OCI-LY3 (cell line): ENCODE measurements around the gene TOMM7.
"Not testable (repeated sequence)": the region's sequence is repeated elsewhere in the genome, so short reads cannot be mapped to it uniquely, and the experiment has no call there.

ENCODE experiments used
- H2AFZ ChIP-seq: fragments of 200-600, 300-600 bp; shearing (Covaris generic); 2 replicates; pipeline ENCODE4 v1.6.0; 2014; ENCODE audit warnings: antibody characterized with exemption, low read depth, low read length
- H3K27ac ChIP-seq: fragments of 200-600, 300-600 bp; sonication (generic); 2 replicates; pipeline ENCODE4 v1.5.1; 2014; ENCODE audit warnings: mild to moderate bottlenecking, low read length, moderate library complexity, mixed read lengths
- H3K27me3 ChIP-seq: fragments of 200-600, 300-600 bp; sonication (generic); 2 replicates; pipeline ENCODE4 v1.6.1; 2014; ENCODE audit warnings: low read depth, low read length, mixed read lengths
- H3K36me3 ChIP-seq: fragments of 200-600, 300-600 bp; sonication (generic); replicated peaks from 2 replicates; pipeline ENCODE3; 2014; ENCODE audit warnings: low read depth, low read length, mixed read lengths
- H3K4me1 ChIP-seq: fragments of 300-600, 200-600 bp; sonication (generic); 2 replicates; pipeline ENCODE4 v1.6.1; 2014; ENCODE audit warnings: low read length, mixed read lengths
- H3K4me2 ChIP-seq: fragments of 200-600, 300-600 bp; sonication (generic); 2 replicates; pipeline ENCODE4 v1.6.1; 2014; ENCODE audit warnings: low read length, mixed read lengths
- H3K4me3 ChIP-seq: fragments of 300-600, 200-600 bp; sonication (generic); 2 replicates; pipeline ENCODE4 v1.5.1; 2014; ENCODE audit warnings: antibody characterized with exemption, mild to moderate bottlenecking, low read length, moderate library complexity
- H3K79me2 ChIP-seq: fragments of 300-600, 200-600 bp; shearing (Covaris generic); 2 replicates; pipeline ENCODE4 v1.6.1; 2014; ENCODE audit warnings: mild to moderate bottlenecking, low read length, mixed read lengths
- H3K9ac ChIP-seq: fragments of 300-600, 200-600 bp; shearing (Covaris generic); 2 replicates; pipeline ENCODE4 v1.6.0; 2014; ENCODE audit warnings: mild to moderate bottlenecking, low read length, moderate library complexity
- H3K9me3 ChIP-seq: fragments of 200-600, 300-600 bp; shearing (Covaris generic); 2 replicates; pipeline ENCODE4 v1.6.1; 2014; ENCODE audit warnings: low read length, mixed read lengths; ENCODE audit not compliant: insufficient read depth
- H4K20me1 ChIP-seq: fragments of 200-600, 300-600 bp; sonication (generic); 2 replicates; pipeline ENCODE4 v1.6.1; 2016; ENCODE audit warnings: low read length, mixed read lengths; ENCODE audit not compliant: insufficient read depth
- EZH2phosphoT487 ChIP-seq: fragments of 200-600 bp; shearing (Covaris generic); IDR thresholded peaks from 2 replicates; pipeline ENCODE4 v1.6.1; 2018; ENCODE audit warnings: antibody characterized with exemption, mixed run types, low read depth
- TF ChIP-seq, protein P1 (sequence below): fragments of 200-600, 300-600 bp; sonication (generic); IDR thresholded peaks from 2 replicates; pipeline ENCODE4 v1.5.1; 2014; ENCODE audit warnings: antibody characterized with exemption, low read length, low read depth

The TOMM7 gene

DNA sequence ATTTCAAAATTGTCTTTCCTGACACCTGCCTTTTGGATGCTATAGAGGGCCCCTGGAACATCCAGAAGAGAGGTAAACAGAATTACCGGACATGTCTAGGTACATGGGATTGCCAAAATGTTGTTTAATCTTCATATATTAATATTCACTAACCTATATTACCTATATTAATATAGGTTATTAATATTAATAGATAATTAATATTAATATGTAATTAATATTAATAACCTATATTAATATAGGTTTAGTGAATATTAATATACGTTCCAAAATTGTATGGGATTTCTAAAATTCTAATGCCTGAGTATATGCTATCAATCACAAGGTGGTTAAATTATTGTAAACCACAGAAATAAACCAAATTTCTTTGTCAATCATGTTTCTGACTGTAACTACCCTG lies 17.4 kb downstream of the TOMM7 start:
- peaks cover 11% of the 10 kb centered on the region for H3K4me1 ChIP-seq
- no peak overlapping the region for H3K27ac ChIP-seq
- H3K79me2 ChIP-seq = no peaks in the 10 kb centered on the region
- no peak overlapping the region for H2AFZ ChIP-seq
- no peaks in the 10 kb centered on the region for H3K27me3 ChIP-seq
- H3K36me3 ChIP-seq = peaks cover 3% of the 10 kb centered on the region
- H3K4me3 ChIP-seq = no peak overlapping the region
- H3K4me2 ChIP-seq = no peak overlapping the region
- no peaks in the 10 kb centered on the region for H3K9me3 ChIP-seq
- H4K20me1 ChIP-seq = no peaks in the 10 kb centered on the region
- no peak overlapping the region for H3K9ac ChIP-seq
- TF ChIP-seq, protein P1, sequence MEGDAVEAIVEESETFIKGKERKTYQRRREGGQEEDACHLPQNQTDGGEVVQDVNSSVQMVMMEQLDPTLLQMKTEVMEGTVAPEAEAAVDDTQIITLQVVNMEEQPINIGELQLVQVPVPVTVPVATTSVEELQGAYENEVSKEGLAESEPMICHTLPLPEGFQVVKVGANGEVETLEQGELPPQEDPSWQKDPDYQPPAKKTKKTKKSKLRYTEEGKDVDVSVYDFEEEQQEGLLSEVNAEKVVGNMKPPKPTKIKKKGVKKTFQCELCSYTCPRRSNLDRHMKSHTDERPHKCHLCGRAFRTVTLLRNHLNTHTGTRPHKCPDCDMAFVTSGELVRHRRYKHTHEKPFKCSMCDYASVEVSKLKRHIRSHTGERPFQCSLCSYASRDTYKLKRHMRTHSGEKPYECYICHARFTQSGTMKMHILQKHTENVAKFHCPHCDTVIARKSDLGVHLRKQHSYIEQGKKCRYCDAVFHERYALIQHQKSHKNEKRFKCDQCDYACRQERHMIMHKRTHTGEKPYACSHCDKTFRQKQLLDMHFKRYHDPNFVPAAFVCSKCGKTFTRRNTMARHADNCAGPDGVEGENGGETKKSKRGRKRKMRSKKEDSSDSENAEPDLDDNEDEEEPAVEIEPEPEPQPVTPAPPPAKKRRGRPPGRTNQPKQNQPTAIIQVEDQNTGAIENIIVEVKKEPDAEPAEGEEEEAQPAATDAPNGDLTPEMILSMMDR = no peak
- no peak for TF ChIP-seq EZH2phosphoT487

DNA sequence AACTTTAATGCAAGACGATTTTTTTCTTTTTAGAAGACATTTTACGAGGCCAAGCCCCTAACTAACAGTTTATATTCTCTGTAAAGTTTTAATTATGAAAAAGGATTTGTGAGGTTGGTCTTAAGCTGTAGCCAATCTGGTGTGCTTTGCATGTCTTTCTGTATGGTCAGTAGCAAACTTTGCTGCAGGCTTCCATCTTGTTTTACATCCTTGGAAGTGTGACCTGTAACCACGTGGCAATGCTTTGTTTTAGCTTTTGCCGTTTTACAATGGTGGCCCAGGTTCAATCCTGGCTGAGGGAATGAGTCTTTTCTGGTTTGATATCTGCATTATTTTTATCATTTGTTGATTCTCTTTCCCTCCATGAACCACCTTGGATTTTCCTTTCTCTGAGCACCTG lies 19.8 kb downstream of the TOMM7 start:
- not testable (repeated sequence) for H3K36me3 ChIP-seq, H4K20me1 ChIP-seq, H3K9me3 ChIP-seq, H3K79me2 ChIP-seq, H3K27me3 ChIP-seq, H3K4me2 ChIP-seq, H3K4me1 ChIP-seq, H3K9ac ChIP-seq, H3K27ac ChIP-seq, H3K4me3 ChIP-seq, H2AFZ ChIP-seq

GRCh38 chr7:22802426-22802825 lies 20.2 kb downstream of the TOMM7 start:
- Histone ChIP-seq H3K9ac (no peak overlapping the region), H3K4me1 (no peaks in the 10 kb centered on the region), H3K27me3 (no peaks in the 10 kb centered on the region), H3K36me3 (no peaks in the 10 kb centered on the region), H3K9me3 (no peaks in the 10 kb centered on the region), H3K4me3 (no peak overlapping the region), H2AFZ (no peak overlapping the region), H4K20me1 (no peaks in the 10 kb centered on the region), H3K4me2 (no peak overlapping the region), H3K27ac (no peak overlapping the region), H3K79me2 (no peaks in the 10 kb centered on the region)
- TF ChIP-seq EZH2phosphoT487 = no peak
- TF ChIP-seq, protein P1 = no peak

- Histone ChIP-seq H3K27ac (no peak overlapping the region), H3K27me3 (no peaks in the 10 kb centered on the region), H3K9ac (no peak overlapping the region), H3K79me2 (no peaks in the 10 kb centered on the region), H3K36me3 (no peaks in the 10 kb centered on the region), H2AFZ (no peak overlapping the region), H3K4me3 (no peak overlapping the region), H4K20me1 (no peaks in the 10 kb centered on the region), H3K9me3 (no peaks in the 10 kb centered on the region), H3K4me1 (no peaks in the 10 kb centered on the region), H3K4me2 (no peak overlapping the region)
- TF ChIP-seq, protein P1 = no peak
- no peak for TF ChIP-seq EZH2phosphoT487
These were observed 20.7 kb downstream of the TOMM7 start for GRCh38 chr7:22801912-22802311.

DNA sequence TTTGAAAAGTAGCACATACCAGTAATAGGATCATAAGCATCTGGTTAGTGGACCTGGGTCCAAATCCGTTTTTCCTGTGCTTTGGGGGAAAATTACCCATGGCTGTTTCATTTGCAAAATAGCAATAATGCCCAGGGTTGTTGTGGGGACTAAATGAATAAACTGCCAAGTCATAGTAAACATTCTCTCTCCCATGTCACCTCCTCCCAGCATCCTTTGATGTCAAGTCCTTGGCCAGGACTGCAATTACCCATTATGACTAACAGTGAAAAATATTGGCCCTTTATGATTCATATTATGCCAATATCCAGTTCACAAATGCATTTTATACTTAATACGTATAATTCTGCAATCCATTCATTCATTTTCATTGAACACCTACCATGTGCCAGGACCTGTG lies 23.0 kb downstream of the TOMM7 start:
- Histone ChIP-seq H3K4me1 (no peaks in the 10 kb centered on the region), H2AFZ (no peak overlapping the region), H3K36me3 (no peaks in the 10 kb centered on the region), H3K79me2 (no peaks in the 10 kb centered on the region), H3K27ac (no peak overlapping the region), H3K4me3 (no peak overlapping the region), H3K27me3 (no peaks in the 10 kb centered on the region), H4K20me1 (no peaks in the 10 kb centered on the region), H3K4me2 (no peak overlapping the region), H3K9me3 (no peaks in the 10 kb centered on the region), H3K9ac (no peak overlapping the region)
- TF ChIP-seq EZH2phosphoT487 = no peak
- TF ChIP-seq, protein P1 = no peak
